ENCODE measurements around the gene ST7.

Gene ST7

DNA sequence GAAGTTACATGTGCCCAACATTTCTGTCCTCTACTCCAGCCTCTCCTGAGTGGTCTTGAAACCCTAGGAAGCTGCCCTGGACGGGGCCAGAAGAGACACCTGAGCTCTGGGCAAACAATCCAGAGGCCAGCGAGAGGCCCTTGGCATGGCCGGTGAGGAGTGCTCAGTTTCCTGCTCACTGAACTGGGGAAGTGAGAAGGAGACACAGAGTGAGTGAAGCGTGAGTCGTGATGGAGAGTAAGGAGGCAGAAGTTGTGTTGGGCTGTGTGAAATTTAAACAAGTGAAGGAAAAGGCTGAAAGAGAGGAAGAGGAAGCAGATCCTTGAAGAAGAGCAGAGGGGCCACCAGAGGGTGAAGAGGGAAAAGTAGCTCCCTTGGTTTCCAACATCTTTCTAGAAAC lies 296.4 kb downstream of the ST7 start:
- DNase-seq (ENCODE audit: insufficient read length, low spot score) (no peak), FAIRE-seq (no peak)

DNA sequence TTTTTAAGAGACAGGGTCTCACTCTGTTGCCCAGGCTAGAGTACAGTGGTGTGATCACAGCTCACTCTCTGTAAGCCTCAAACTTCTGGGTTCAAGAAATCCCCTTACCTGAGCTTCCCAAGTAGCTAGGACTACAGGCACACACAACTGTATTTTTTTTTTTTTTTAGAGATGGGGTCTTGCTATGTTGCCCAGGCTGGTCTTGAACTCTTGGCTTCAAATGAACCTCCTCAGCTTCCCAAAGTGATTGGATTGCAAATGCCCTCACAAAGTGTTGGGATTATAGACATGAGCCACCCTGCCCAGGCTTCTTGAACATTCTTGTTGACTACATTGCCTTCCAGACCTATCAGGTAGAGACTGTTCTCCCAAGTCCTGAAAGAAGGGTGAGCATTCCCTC lies 296.9 kb downstream of the ST7 start:
- DNase-seq (ENCODE audit: insufficient read length, low spot score) (no peak), FAIRE-seq (no peak)

- no peak for DNase-seq (ENCODE audit: insufficient read length, low spot score)
- no peak for FAIRE-seq
Observed at GRCh38 chr7:117250801-117251200, 297.5 kb downstream of the ST7 start.

- DNase-seq (ENCODE audit: insufficient read length, low spot score) (no peak), FAIRE-seq (no peak)
Observed at GRCh38 chr7:117251687-117252086, 298.4 kb downstream of the ST7 start.

GRCh38 chr7:117259615-117260014 lies 306.3 kb downstream of the ST7 start:
- DNase-seq (ENCODE audit: insufficient read length, low spot score) = no peak
- no peak for FAIRE-seq

GRCh38 chr7:117262546-117262945 lies 309.2 kb downstream of the ST7 start:
- no peak for FAIRE-seq
- no peak for DNase-seq (ENCODE audit: insufficient read length, low spot score)

GRCh38 chr7:117264716-117265115 lies 311.4 kb downstream of the ST7 start:
- no peak for FAIRE-seq
- no peak for DNase-seq (ENCODE audit: insufficient read length, low spot score)

DNA sequence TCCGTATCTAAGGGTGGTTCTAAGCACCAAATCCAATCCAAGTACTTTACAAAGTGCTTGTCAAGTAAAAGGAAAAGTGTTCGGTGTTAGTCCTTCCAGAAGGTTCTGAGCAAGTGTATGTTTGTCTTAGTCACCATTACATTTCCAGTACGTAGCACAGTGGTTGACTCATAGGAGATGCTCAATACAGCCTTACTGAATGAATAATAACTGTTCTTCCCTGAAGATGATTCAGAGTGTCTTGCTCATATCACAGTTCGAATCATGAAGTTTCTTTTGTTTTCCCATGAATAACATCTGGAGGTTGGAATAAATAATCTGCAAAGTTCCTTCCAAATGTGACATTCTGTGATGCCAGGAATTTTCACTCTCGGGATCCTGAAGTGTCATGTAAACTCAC lies 316.1 kb downstream of the ST7 start:
- DNase-seq (ENCODE audit: insufficient read length, low spot score) = no peak
- no peak for FAIRE-seq

DNA sequence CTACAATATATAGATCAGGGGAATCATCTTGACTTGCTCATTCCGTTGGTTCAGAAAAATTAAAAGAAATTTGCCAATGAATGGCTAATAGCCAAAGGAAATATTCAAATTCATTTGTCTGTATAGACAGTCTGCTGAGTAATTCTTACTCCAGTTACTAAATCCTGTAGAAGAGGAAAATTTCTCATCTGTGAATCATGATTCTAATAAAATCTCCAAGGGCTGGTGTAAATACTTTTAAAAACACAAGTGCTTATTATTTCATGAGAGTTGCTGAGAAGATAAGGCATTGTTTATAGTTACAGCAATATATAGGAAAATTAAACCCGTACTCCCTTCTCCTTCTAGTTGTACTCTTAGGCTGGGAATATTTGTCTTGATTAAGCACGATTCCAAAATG lies 316.6 kb downstream of the ST7 start:
- no peak for FAIRE-seq
- no peak for DNase-seq (ENCODE audit: insufficient read length, low spot score)

GRCh38 chr7:117270371-117270770 lies 317.1 kb downstream of the ST7 start:
- FAIRE-seq (no peak), DNase-seq (ENCODE audit: insufficient read length, low spot score) (no peak)

DNA sequence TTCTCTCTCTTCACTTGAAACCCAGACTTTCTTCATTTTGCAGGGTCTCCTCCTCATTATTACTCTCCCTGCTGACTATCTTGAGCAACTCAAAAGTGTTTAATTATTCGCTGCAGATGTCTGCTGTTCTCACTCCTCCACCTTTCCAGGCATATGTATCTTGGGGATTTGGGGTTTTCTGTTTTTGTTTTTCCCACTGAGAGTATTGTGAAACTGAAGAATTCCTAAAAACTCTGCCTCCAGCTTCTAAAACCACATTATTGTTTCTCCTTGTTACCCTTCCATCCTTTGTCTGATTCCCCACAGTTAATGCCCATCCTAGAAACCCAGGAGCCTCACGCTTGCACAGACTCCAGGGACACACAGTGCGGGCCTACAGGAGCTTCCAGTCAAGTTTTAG lies 318.3 kb downstream of the ST7 start:
- DNase-seq (ENCODE audit: insufficient read length, low spot score) (no peak), FAIRE-seq (no peak)

GRCh38 chr7:117272017-117272759 lies 318.9 kb downstream of the ST7 start:
- FAIRE-seq = no peak
- DNase-seq (ENCODE audit: insufficient read length, low spot score) = no peak

- FAIRE-seq (no peak), DNase-seq (ENCODE audit: insufficient read length, low spot score) (no peak)
Observed at GRCh38 chr7:117273325-117273724, 320.0 kb downstream of the ST7 start.

DNA sequence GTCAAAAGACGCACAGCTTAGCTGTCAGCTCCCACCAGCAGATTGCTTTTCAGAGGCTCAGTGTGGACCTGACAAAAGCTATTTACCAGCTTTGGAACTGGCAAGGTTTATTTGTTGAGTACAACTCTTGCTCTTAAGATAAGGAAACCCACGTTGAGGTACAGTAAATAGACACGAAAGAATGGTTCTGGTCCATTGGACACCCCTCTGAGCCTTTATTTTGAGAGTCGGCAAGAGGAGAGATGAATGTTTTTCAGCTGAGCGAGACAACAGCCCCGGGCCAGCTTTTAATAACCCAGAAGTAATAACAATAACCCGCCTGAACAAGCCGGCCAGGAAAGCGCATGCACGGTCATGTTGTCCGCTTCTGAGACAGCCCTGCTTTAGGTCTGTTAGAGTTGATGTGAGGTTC lies 320.5 kb downstream of the ST7 start:
- no peak for FAIRE-seq
- no peak for DNase-seq (ENCODE audit: insufficient read length, low spot score)

DNA sequence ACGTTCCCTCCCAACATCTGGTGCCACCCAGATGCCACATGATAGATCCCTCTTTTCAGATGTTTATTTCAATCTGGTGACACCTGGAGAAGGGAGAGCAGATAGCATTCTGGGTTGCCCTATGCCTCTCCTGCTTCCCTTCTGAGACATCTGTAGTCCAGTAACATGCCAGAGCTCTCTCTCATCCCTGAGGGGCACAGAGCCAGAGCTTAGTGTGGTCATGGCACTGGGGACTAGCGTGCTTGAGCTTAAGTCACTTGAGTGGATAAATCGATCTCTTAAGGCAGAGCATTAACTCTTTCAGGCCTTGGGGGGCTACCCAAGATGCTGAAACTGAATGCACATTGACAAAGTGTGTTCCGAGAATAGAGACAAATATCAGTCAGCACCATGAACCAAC lies 321.6 kb downstream of the ST7 start:
- FAIRE-seq = no peak
- DNase-seq (ENCODE audit: insufficient read length, low spot score) = no peak

DNA sequence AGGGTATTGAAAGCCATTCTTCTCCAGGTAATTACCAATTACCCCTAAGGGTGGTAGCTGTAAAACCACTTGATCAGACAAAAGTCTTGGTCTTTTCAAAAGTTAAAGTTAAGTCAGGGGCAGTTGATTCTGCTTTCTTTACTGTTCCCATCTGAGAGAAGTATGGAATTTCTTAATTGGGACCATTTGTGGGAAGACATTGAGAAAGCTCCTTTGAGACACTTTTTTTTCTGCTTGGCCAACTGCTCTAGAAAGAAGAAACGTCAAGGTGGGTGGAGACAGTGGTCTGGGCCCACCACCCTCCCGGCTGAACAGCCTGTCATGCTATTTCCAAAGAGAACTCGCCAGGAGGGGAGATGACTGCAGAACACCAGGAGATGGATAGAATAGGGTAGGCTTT lies 324.3 kb downstream of the ST7 start:
- no peak for FAIRE-seq

DNA sequence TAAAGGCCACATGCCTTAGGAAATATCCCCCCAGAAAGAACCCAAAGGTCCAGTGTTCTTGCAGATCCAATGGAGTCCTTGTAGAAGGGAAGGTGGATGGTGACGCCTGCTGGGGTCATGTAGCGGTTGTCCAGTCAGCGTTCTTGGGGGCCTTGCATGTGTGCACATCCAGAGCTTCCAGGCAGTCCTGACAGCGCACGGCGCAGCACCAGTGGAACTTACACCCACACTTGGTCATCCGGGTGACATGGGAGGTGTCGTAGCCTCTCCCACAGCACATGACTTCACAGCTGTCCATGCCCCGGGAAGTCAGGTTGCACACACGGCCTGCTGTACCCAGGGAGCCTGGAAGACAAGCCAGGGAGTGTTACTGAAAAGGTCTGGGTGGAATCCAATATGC lies 324.7 kb downstream of the ST7 start:
- FAIRE-seq (no peak), DNase-seq (ENCODE audit: insufficient read length, low spot score) (no peak)

More for the DNA sequence above, 324.3 kb downstream of the ST7 start:
- DNase-seq (ENCODE audit: insufficient read length, low spot score) = no peak

DNA sequence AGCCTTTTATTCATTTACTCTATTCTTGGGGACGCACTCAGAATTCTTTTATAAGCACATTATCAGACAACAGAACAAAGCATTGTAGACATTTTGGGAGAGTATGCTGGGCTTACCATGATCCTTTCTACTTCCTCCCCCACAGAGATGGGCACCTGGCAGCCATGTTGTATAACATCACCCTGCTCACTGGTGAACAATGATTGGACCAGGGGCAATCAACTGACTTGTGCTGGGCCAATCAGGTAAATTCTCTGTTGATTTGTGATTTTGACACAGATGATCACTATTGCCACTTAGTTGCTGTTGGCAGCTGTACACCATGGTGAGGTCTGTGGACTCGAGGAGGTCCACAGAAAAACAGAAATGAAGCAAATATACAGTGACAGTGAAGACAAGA lies 325.9 kb downstream of the ST7 start:
- FAIRE-seq (no peak), DNase-seq (ENCODE audit: insufficient read length, low spot score) (no peak)

Measured in GM19239 (cell line).